Activated CD8-positive, alpha-beta T cell treated with anti-CD3 and anti-CD28 coated beads for 36 hours (primary cell): ENCODE results near the gene CCDC13. TPM values are rescaled to one million over a fixed set of nuclear protein-coding genes. Genes with fewer than 3 reads are reported as not detected.

Experiments used
- ATAC-seq: fragments of 200-7000 bp; cut with Tn5 transposase; one replicate; pipeline ENCODE4 v1.10.0; 2021; ENCODE audit warnings: mild to moderate bottlenecking, moderate library complexity
- CTCF ChIA-PET: fragments of 350-600 bp; sonication (Branson Sonifier 250); formaldehyde crosslinking; loops from one replicate; lab custom pipeline; 2021; ENCODE audit warnings: antibody characterized with exemption; lab: Charles Lee
- POLR2A ChIA-PET: fragments of 350-600 bp; sonication (Branson Sonifier 250); formaldehyde crosslinking; loops from one replicate; lab custom pipeline; 2021; ENCODE audit warnings: antibody characterized with exemption; lab: Charles Lee
- DNase-seq: peaks from one replicate; pipeline ENCODE4 v3.0.0-alpha.2; 2020
- H3K27ac Mint-ChIP-seq: one replicate; pipeline ENCODE4 v1.8.0; 2021; ENCODE audit warnings: mild to moderate bottlenecking, mixed read lengths
- H3K27me3 Mint-ChIP-seq: one replicate; pipeline ENCODE4 v1.8.0; 2021; ENCODE audit warnings: mixed read lengths
- H3K36me3 Mint-ChIP-seq: one replicate; pipeline ENCODE4 v1.8.0; 2021; ENCODE audit warnings: low read depth, mixed read lengths
- H3K4me1 Mint-ChIP-seq: one replicate; pipeline ENCODE4 v1.8.0; 2021; ENCODE audit warnings: low read depth, mixed read lengths
- H3K4me3 Mint-ChIP-seq: one replicate; pipeline ENCODE4 v1.8.0; 2021; ENCODE audit warnings: mild to moderate bottlenecking, moderate library complexity, mixed read lengths
- H3K9me3 Mint-ChIP-seq: one replicate; pipeline ENCODE4 v1.8.0; 2021; ENCODE audit warnings: mixed read lengths
- intact Hi-C: fragments of 100-400 bp; cut with micrococcal nuclease; formaldehyde crosslinking; loops from one replicate; pipeline ENCODE4 v1.10.0; 2022
- total RNA-seq, 2 experiments: library from RNA; stranded (reverse); gene quantifications; one replicate each; pipeline ENCODE4 v1.2.3, GENCODE V29; 2021
- TF ChIP-seq, protein P1 (sequence below): fragments of 200-600 bp; IDR thresholded peaks from one replicate; pipeline ENCODE4 v1.8.0; 2022; ENCODE audit warnings: antibody characterized with exemption, mild to moderate bottlenecking

CCDC13 gene
- total RNA-seq, 2 experiments from 2014 or later = 0.29 TPM; not detected in 1

DNA sequence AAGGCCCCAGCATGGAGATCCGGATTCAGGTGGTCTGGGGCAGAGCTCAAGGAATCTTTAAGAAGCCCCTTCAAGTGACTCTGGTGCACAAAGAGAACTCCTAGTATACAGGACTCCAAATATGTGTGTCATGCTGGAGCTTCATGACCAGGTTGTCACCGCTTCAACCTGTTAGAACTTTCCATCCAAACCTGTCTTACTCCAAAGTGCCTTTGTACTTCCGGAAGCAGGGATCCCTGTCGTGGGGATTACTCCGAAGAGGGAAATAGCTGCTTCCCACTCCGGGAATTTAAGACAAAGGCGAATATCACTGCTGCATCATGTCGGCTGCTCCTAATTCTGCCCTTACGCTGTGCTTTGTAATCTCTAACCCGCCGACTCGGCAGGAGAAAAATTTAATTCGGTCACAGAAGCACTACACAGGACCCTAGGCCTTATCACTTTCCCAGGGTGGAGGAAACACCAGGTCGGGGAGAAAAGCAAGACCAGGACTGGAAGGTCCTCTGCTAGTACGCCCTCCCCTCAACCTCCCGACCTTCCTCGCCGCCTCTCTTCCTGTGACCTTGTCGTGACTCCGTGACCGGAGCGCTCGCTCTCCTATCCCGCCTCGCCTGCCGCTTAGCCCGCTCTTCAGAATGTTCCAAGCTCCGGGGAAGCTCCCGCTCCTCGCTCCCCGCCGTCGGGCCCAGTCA is 30.5 kb upstream of the CCDC13 start:
- intact Hi-C loops = no loop called here
- CTCF ChIA-PET = interaction anchor here (0.6 to 2.7 kb wide), 7 partner anchors 10 to 101 kb away, joined by 3 to 10 read pairs (median 4); no protein-coding TSS in a partner anchor
- TF ChIP-seq, protein P1, sequence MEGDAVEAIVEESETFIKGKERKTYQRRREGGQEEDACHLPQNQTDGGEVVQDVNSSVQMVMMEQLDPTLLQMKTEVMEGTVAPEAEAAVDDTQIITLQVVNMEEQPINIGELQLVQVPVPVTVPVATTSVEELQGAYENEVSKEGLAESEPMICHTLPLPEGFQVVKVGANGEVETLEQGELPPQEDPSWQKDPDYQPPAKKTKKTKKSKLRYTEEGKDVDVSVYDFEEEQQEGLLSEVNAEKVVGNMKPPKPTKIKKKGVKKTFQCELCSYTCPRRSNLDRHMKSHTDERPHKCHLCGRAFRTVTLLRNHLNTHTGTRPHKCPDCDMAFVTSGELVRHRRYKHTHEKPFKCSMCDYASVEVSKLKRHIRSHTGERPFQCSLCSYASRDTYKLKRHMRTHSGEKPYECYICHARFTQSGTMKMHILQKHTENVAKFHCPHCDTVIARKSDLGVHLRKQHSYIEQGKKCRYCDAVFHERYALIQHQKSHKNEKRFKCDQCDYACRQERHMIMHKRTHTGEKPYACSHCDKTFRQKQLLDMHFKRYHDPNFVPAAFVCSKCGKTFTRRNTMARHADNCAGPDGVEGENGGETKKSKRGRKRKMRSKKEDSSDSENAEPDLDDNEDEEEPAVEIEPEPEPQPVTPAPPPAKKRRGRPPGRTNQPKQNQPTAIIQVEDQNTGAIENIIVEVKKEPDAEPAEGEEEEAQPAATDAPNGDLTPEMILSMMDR = no peak
- H3K4me3 Mint-ChIP-seq = peak overlapping the region; percentile 98
- peaks cover 12% of the 10 kb centered on the region for H3K27me3 Mint-ChIP-seq
- peaks cover 21% of the 10 kb centered on the region for H3K36me3 Mint-ChIP-seq
- ATAC-seq (peak; percentile 20), DNase-seq (peak; percentile 45)
- POLR2A ChIA-PET = interaction anchor here (0.9 to 1.5 kb wide), 6 partner anchors 9 to 923 kb away, joined by 3 to 7 read pairs (median 5); no protein-coding TSS in a partner anchor
- no peaks in the 10 kb centered on the region for H3K9me3 Mint-ChIP-seq
- H3K4me1 Mint-ChIP-seq = peaks cover 38% of the 10 kb centered on the region
- peak overlapping the region; percentile 90 for H3K27ac Mint-ChIP-seq

DNA sequence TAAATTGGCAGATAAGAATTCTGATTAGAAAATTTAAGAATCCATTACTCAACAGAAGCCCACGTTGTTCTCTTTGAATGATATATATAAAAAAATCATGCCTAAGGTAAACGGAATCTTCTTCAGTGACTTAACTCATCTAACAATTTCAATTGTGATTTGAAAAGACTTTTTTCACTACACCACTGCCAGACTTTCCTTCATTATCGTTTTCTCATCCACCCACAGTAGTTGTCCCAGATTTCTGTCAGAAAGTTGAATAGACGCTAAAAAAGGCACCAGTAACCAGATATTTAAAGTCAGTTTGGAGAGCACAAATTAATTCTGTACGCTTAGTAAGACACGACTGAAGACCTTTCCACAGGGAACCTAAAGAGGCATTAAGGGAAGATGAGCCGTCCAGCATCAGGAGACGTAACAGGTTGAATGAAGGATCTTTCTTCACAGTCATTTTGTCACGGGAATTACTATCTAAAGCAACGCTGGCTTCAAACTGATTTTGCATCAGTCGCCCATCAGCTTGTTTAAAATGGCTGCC is 29.9 kb upstream of the CCDC13 start:
- CTCF ChIA-PET = interaction anchor here (1.1 to 2.7 kb wide), 5 partner anchors 9 to 45 kb away, joined by 3 to 10 read pairs (median 5); no protein-coding TSS in a partner anchor
- H3K4me1 Mint-ChIP-seq = peaks cover 38% of the 10 kb centered on the region
- peak overlapping the region; percentile 90 for H3K27ac Mint-ChIP-seq
- no peak for ATAC-seq
- intact Hi-C loops = no loop called here
- H3K9me3 Mint-ChIP-seq = no peaks in the 10 kb centered on the region
- H3K36me3 Mint-ChIP-seq = peaks cover 21% of the 10 kb centered on the region
- POLR2A ChIA-PET = interaction anchor here (1.2 to 1.5 kb wide), 3 partner anchors 9 to 12 kb away, joined by 3 to 7 read pairs (median 7); no protein-coding TSS in a partner anchor
- no peak for DNase-seq
- TF ChIP-seq, protein P1 = no peak
- peak overlapping the region; percentile 98 for H3K4me3 Mint-ChIP-seq
- H3K27me3 Mint-ChIP-seq = peaks cover 10% of the 10 kb centered on the region

DNA sequence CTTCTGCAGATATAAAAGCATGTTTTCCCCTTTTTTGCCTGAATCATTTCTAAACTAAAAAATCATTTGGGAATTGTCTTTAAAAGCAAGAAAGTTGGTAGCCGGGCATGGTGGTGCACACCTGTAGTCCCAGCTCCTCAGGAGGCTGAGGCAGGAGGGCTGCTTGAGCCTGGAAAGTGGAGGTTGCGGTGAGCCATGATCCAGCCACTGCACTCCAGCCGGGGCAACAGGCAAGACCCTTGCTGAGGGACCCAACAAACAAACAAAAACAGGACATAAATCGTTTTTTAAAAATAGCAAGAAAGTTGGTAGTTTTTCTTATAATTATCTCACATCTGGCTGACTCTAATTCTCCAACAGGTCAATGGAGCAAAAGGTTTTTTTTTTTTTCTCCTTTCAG is 28.7 kb upstream of the CCDC13 start:
- intact Hi-C loops = no loop called here
- CTCF ChIA-PET = interaction anchor here (1.1 kb wide), 1 partner anchor 78 kb away, joined by 3 read pairs; no protein-coding TSS in a partner anchor
- H3K4me3 Mint-ChIP-seq = no peak overlapping the region

DNA sequence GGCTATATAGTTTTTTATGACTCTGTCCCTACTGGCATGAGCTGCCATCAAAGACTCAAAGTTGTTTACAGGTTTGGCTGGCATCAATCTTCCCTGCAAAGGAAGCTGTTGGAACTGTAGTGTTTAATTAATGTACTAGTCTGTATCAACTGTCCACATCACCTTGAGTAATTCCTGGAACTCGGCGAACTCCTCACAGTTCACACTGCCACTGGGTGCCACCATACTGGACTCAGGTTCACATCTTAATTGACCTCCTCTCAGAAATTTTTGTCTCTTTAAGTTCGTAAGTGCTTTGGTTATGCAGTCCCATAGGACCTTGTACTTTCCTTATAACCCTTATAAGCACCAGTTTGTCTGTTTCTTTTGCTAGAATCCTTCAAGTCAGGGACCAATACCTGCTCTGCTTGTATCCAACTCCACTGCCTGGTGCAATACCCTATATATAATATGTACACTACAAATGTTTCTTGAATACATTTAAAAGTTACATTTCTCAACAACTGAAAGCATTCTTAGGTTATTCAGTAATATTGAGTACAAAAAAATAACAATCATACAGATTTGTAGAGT is 28.1 kb upstream of the CCDC13 start:
- TF ChIP-seq, protein P1 = no peak
- H3K36me3 Mint-ChIP-seq = peaks cover 24% of the 10 kb centered on the region
- DNase-seq = no peak
- H3K27ac Mint-ChIP-seq = no peak overlapping the region
- no peak overlapping the region for H3K4me3 Mint-ChIP-seq
- ATAC-seq = no peak
- peaks cover 2% of the 10 kb centered on the region for H3K27me3 Mint-ChIP-seq
- ChIA-PET POLR2A (interaction anchor here (0.5 kb wide), 1 partner anchor 936 kb away, joined by 4 read pairs; no protein-coding TSS in a partner anchor), CTCF (interaction anchor here (0.6 to 1.2 kb wide), 3 partner anchors 16 to 494 kb away, joined by 3 to 4 read pairs (median 3); no protein-coding TSS in a partner anchor)
- peaks cover 42% of the 10 kb centered on the region for H3K4me1 Mint-ChIP-seq
- intact Hi-C loops = no loop called here
- H3K9me3 Mint-ChIP-seq = no peaks in the 10 kb centered on the region

More for the DNA sequence above, 28.7 kb upstream of the CCDC13 start:
- peaks cover 6% of the 10 kb centered on the region for H3K27me3 Mint-ChIP-seq
- no peaks in the 10 kb centered on the region for H3K9me3 Mint-ChIP-seq
- TF ChIP-seq, protein P1 = no peak
- H3K27ac Mint-ChIP-seq = no peak overlapping the region
- POLR2A ChIA-PET = no interaction called here
- DNase-seq (no peak), ATAC-seq (no peak)
- H3K4me1 Mint-ChIP-seq = peaks cover 38% of the 10 kb centered on the region
- peaks cover 21% of the 10 kb centered on the region for H3K36me3 Mint-ChIP-seq
